ENCODE measurements around the gene SLC39A13.

SLC39A13 gene

GRCh38 chr11:47410370-47411264 is 2.2 kb downstream of the SLC39A13 start:
- DNase-seq, result no peak
- no peak overlapping the region for H3K4me3 ChIP-seq (ENCODE audit: low read length)
- no peaks in the 10 kb centered on the region for H3K79me2 ChIP-seq (ENCODE audit: control insufficient read depth, insufficient read depth, low read length)
- no peaks in the 10 kb centered on the region for H3K27me3 ChIP-seq (ENCODE audit: insufficient read depth, low read length, poor library complexity)
- no peak overlapping the region for H3K18ac ChIP-seq (ENCODE audit: low read length)
- no peak overlapping the region for H2BK5ac ChIP-seq (ENCODE audit: low read length)
- peaks cover 5% of the 10 kb centered on the region for H3K4me1 ChIP-seq (ENCODE audit: control insufficient read depth, low read depth, low read length)
- H3K9ac ChIP-seq (ENCODE audit: low read length), result no peak overlapping the region
- WGBS (ENCODE audit: extremely low coverage, insufficient coverage, low lambda C conversion rate), result no CpG with 5 or more reads among the region's 12 CpGs
- no peak overlapping the region for H4K8ac ChIP-seq (ENCODE audit: low read depth, low read length)
- no peak overlapping the region for H2BK120ac ChIP-seq (ENCODE audit: low read depth, low read length)
- H3K4me2 ChIP-seq (ENCODE audit: low read length), result no peak overlapping the region
- no peak overlapping the region for H2BK15ac ChIP-seq (replicated peaks; ENCODE audit: low read depth)
- no peak overlapping the region for H3K56ac ChIP-seq (ENCODE audit: low read length)
- no peak overlapping the region for H3K4ac ChIP-seq (ENCODE audit: low read depth, low read length)
- peaks cover 4% of the 10 kb centered on the region for H3K79me1 ChIP-seq (ENCODE audit: low read length)
- no peak overlapping the region for H2AK5ac ChIP-seq (ENCODE audit: low read length)
- H4K5ac ChIP-seq (ENCODE audit: low read length), result no peak overlapping the region
- no peaks in the 10 kb centered on the region for H3K36me3 ChIP-seq (ENCODE audit: control insufficient read depth, insufficient read depth, low read length)
- H3K27ac ChIP-seq (ENCODE audit: low read depth, low read length), result no peak overlapping the region
- H3K23ac ChIP-seq (ENCODE audit: low read length), result no peak overlapping the region

- Histone ChIP-seq H3K27me3 (ENCODE audit: insufficient read depth, low read length, poor library complexity) (no peaks in the 10 kb centered on the region), H4K5ac (ENCODE audit: low read length) (no peak overlapping the region), H3K56ac (ENCODE audit: low read length) (no peak overlapping the region), H2BK5ac (ENCODE audit: low read length) (no peak overlapping the region), H3K9ac (ENCODE audit: low read length) (no peak overlapping the region), H2BK120ac (ENCODE audit: low read depth, low read length) (no peak overlapping the region), H3K18ac (ENCODE audit: low read length) (no peak overlapping the region), H3K4me2 (ENCODE audit: low read length) (no peak overlapping the region), H2BK15ac (replicated peaks; ENCODE audit: low read depth) (no peak overlapping the region), H3K79me1 (ENCODE audit: low read length) (peaks cover 4% of the 10 kb centered on the region), H3K4ac (ENCODE audit: low read depth, low read length) (no peak overlapping the region), H4K8ac (ENCODE audit: low read depth, low read length) (no peak overlapping the region), H3K27ac (ENCODE audit: low read depth, low read length) (no peak overlapping the region), H2AK5ac (ENCODE audit: low read length) (no peak overlapping the region), H3K23ac (ENCODE audit: low read length) (no peak overlapping the region), H3K79me2 (ENCODE audit: control insufficient read depth, insufficient read depth, low read length) (no peaks in the 10 kb centered on the region), H3K36me3 (ENCODE audit: control insufficient read depth, insufficient read depth, low read length) (no peaks in the 10 kb centered on the region), H3K4me3 (ENCODE audit: low read length) (no peak overlapping the region), H3K4me1 (ENCODE audit: control insufficient read depth, low read depth, low read length) (peaks cover 5% of the 10 kb centered on the region)
- DNase-seq, result peak; percentile 75
- WGBS (ENCODE audit: extremely low coverage, insufficient coverage, low lambda C conversion rate), result no CpG with 5 or more reads among the region's 12 CpGs
Measured at GRCh38 chr11:47411884-47412746, 3.7 kb downstream of the SLC39A13 start.

GRCh38 chr11:47413351-47413750 is 5.0 kb downstream of the SLC39A13 start:
- Histone ChIP-seq H3K27ac (ENCODE audit: low read depth, low read length) (no peak overlapping the region), H3K4me3 (ENCODE audit: low read length) (no peak overlapping the region), H2AK5ac (ENCODE audit: low read length) (no peak overlapping the region), H3K27me3 (ENCODE audit: insufficient read depth, low read length, poor library complexity) (no peaks in the 10 kb centered on the region), H3K18ac (ENCODE audit: low read length) (no peak overlapping the region), H4K5ac (ENCODE audit: low read length) (no peak overlapping the region), H3K4me1 (ENCODE audit: control insufficient read depth, low read depth, low read length) (peaks cover 2% of the 10 kb centered on the region), H3K36me3 (ENCODE audit: control insufficient read depth, insufficient read depth, low read length) (peaks cover 3% of the 10 kb centered on the region), H3K56ac (ENCODE audit: low read length) (no peak overlapping the region), H2BK15ac (replicated peaks; ENCODE audit: low read depth) (no peak overlapping the region), H3K9ac (ENCODE audit: low read length) (no peak overlapping the region), H4K8ac (ENCODE audit: low read depth, low read length) (no peak overlapping the region), H2BK120ac (ENCODE audit: low read depth, low read length) (no peak overlapping the region), H3K79me2 (ENCODE audit: control insufficient read depth, insufficient read depth, low read length) (no peaks in the 10 kb centered on the region), H3K23ac (ENCODE audit: low read length) (no peak overlapping the region), H3K4me2 (ENCODE audit: low read length) (no peak overlapping the region), H3K4ac (ENCODE audit: low read depth, low read length) (no peak overlapping the region), H3K79me1 (ENCODE audit: low read length) (peaks cover 4% of the 10 kb centered on the region), H2BK5ac (ENCODE audit: low read length) (no peak overlapping the region)
- WGBS (ENCODE audit: extremely low coverage, insufficient coverage, low lambda C conversion rate), result no CpG with 5 or more reads among the region's 13 CpGs
- no peak for DNase-seq

GRCh38 chr11:47413908-47414684 is 5.7 kb downstream of the SLC39A13 start:
- Histone ChIP-seq H3K27me3 (ENCODE audit: insufficient read depth, low read length, poor library complexity) (no peaks in the 10 kb centered on the region), H3K56ac (ENCODE audit: low read length) (no peak overlapping the region), H3K4me2 (ENCODE audit: low read length) (no peak overlapping the region), H2AK5ac (ENCODE audit: low read length) (no peak overlapping the region), H3K4me3 (ENCODE audit: low read length) (no peak overlapping the region), H2BK5ac (ENCODE audit: low read length) (no peak overlapping the region), H2BK120ac (ENCODE audit: low read depth, low read length) (no peak overlapping the region), H3K79me2 (ENCODE audit: control insufficient read depth, insufficient read depth, low read length) (no peaks in the 10 kb centered on the region), H3K9ac (ENCODE audit: low read length) (no peak overlapping the region), H3K4ac (ENCODE audit: low read depth, low read length) (no peak overlapping the region), H4K5ac (ENCODE audit: low read length) (no peak overlapping the region), H4K8ac (ENCODE audit: low read depth, low read length) (no peak overlapping the region), H3K36me3 (ENCODE audit: control insufficient read depth, insufficient read depth, low read length) (peaks cover 3% of the 10 kb centered on the region), H3K79me1 (ENCODE audit: low read length) (no peaks in the 10 kb centered on the region), H3K27ac (ENCODE audit: low read depth, low read length) (no peak overlapping the region), H3K23ac (ENCODE audit: low read length) (no peak overlapping the region), H2BK15ac (replicated peaks; ENCODE audit: low read depth) (no peak overlapping the region), H3K18ac (ENCODE audit: low read length) (no peak overlapping the region), H3K4me1 (ENCODE audit: control insufficient read depth, low read depth, low read length) (no peaks in the 10 kb centered on the region)
- no peak for DNase-seq
- no CpG with 5 or more reads among the region's 16 CpGs for WGBS (ENCODE audit: extremely low coverage, insufficient coverage, low lambda C conversion rate)

- Histone ChIP-seq H3K4ac (ENCODE audit: low read depth, low read length) (no peak overlapping the region), H2BK120ac (ENCODE audit: low read depth, low read length) (no peak overlapping the region), H2BK15ac (replicated peaks; ENCODE audit: low read depth) (no peak overlapping the region), H3K23ac (ENCODE audit: low read length) (no peak overlapping the region), H3K18ac (ENCODE audit: low read length) (no peak overlapping the region), H3K9ac (ENCODE audit: low read length) (no peak overlapping the region), H4K8ac (ENCODE audit: low read depth, low read length) (no peak overlapping the region), H2AK5ac (ENCODE audit: low read length) (no peak overlapping the region), H2BK5ac (ENCODE audit: low read length) (no peak overlapping the region), H3K56ac (ENCODE audit: low read length) (no peak overlapping the region), H3K4me1 (ENCODE audit: control insufficient read depth, low read depth, low read length) (no peaks in the 10 kb centered on the region), H3K79me2 (ENCODE audit: control insufficient read depth, insufficient read depth, low read length) (no peaks in the 10 kb centered on the region), H3K27me3 (ENCODE audit: insufficient read depth, low read length, poor library complexity) (no peaks in the 10 kb centered on the region), H4K5ac (ENCODE audit: low read length) (no peak overlapping the region), H3K4me2 (ENCODE audit: low read length) (no peak overlapping the region), H3K79me1 (ENCODE audit: low read length) (no peaks in the 10 kb centered on the region), H3K36me3 (ENCODE audit: control insufficient read depth, insufficient read depth, low read length) (peaks cover 4% of the 10 kb centered on the region), H3K27ac (ENCODE audit: low read depth, low read length) (no peak overlapping the region), H3K4me3 (ENCODE audit: low read length) (no peak overlapping the region)
- DNase-seq, result no peak
- WGBS (ENCODE audit: extremely low coverage, insufficient coverage, low lambda C conversion rate), result no CpG with 5 or more reads among the region's 19 CpGs
Measured at GRCh38 chr11:47414685-47415070, 6.3 kb downstream of the SLC39A13 start.

Data from mesendoderm (in vitro differentiated cells).